Measurements from ENCODE around the gene TBC1D9. TPM values are rescaled to one million over a fixed set of nuclear protein-coding genes. Genes with fewer than 3 reads are reported as not detected.

Gene TBC1D9
- total and polyA plus RNA-seq, 2 experiments from 2014 or later, result 4.4 to 14.4 TPM

DNA sequence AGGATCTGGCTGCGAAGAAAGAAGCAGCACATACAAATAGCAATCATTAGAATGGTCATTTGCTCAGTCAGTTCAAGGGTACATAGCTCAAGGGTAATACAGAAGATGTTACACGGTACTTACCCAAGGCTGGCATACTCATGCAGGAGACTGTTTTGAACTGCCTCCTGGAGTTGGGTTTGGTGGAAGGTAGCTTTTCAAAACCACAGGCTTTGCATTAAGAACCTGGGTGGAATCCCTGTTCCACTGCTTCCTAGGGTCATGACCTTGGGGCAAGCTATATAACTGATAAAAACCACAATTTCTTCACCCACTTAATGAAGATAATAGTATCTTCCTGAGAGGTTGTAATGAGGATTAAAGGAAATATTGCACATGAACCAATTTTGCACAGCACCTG lies 36.5 kb downstream of the TBC1D9 start:
- Histone ChIP-seq H2AFZ (no peak overlapping the region), H3K9me3 (ENCODE audit: low read depth) (no peaks in the 10 kb centered on the region), H3K79me2 (ENCODE audit: insufficient read depth) (peaks cover 48% of the 10 kb centered on the region), H4K20me1 (ENCODE audit: insufficient read depth) (no peaks in the 10 kb centered on the region), H3F3A (ENCODE audit: insufficient read depth) (peaks cover 14% of the 10 kb centered on the region; the same call in 1 of the 2 replicates), H3K4me1 (ENCODE audit: insufficient read depth) (peaks cover 24% of the 10 kb centered on the region), H3K4me2 (ENCODE audit: unreplicated experiment) (no peak overlapping the region), H3K36me3 (ENCODE audit: low read depth) (no peaks in the 10 kb centered on the region), H3K9me2 (ENCODE audit: insufficient read depth) (no peaks in the 10 kb centered on the region), H3K4me3 (no peak overlapping the region), H3K9ac (no peak overlapping the region), H3K27ac (no peak overlapping the region), H3K27me3 (replicated peaks; ENCODE audit: insufficient read depth) (no peaks in the 10 kb centered on the region)
- 76 to 86% methylated on average over 2 of the region's 2 CpGs for WGBS, 2 experiments (ENCODE audit: low coverage in 1 of 2, low lambda C conversion rate in 2 of 2, missing lambda C conversion rate in 2 of 2)
- TF ChIP-seq EZH2phosphoT487 (IDR thresholded peaks at IDR 0.05; ENCODE audit: insufficient read depth, low read depth) (no peak), EZH2 (IDR thresholded peaks at IDR 0.05; ENCODE audit: insufficient read depth, poor library complexity, severe bottlenecking) (no peak)
- in situ Hi-C loops (cut with MboI), result no loop called here
- DNase-seq, result no peak

DNA sequence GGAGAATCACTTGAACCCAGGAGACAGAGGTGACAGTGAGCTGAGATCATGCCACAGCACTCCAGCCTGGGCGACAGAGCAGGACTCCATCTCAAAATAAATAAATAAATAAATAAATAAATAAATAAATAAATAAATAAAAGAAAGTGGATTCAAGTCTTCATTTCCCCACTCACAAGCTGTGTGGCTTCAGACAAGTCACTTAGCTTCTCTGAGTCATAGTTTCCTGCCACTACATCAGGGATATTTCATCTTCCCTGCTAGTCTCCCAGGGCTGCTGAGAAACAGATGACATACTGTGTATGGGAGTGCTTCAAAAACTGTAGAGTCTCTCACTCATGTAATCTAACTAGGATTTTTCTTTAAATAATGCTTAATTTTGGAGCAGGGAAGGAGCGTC lies 37.2 kb downstream of the TBC1D9 start:
- Histone ChIP-seq H3K9me3 (ENCODE audit: low read depth) (no peaks in the 10 kb centered on the region), H3K9ac (peak overlapping the region; percentile 71), H4K20me1 (ENCODE audit: insufficient read depth) (no peaks in the 10 kb centered on the region), H3K4me2 (ENCODE audit: unreplicated experiment) (no peak overlapping the region), H3K79me2 (ENCODE audit: insufficient read depth) (peaks cover 44% of the 10 kb centered on the region), H2AFZ (no peak overlapping the region), H3K36me3 (ENCODE audit: low read depth) (no peaks in the 10 kb centered on the region), H3K9me2 (ENCODE audit: insufficient read depth) (no peaks in the 10 kb centered on the region), H3K4me1 (ENCODE audit: insufficient read depth) (peaks cover 24% of the 10 kb centered on the region), H3K4me3 (no peak overlapping the region), H3F3A (ENCODE audit: insufficient read depth) (peaks cover 14% of the 10 kb centered on the region; the same call in 1 of the 2 replicates), H3K27ac (peak overlapping the region; percentile 94), H3K27me3 (replicated peaks; ENCODE audit: insufficient read depth) (no peaks in the 10 kb centered on the region)
- DNase-seq, result peak; percentile 82
- TF ChIP-seq EZH2phosphoT487 (IDR thresholded peaks at IDR 0.05; ENCODE audit: insufficient read depth, low read depth), result no peak
- no peak for TF ChIP-seq EZH2 (IDR thresholded peaks at IDR 0.05; ENCODE audit: insufficient read depth, poor library complexity, severe bottlenecking)
- in situ Hi-C loops (cut with MboI), result no loop called here
- WGBS, 2 experiments (ENCODE audit: low coverage in 1 of 2, low lambda C conversion rate in 2 of 2, missing lambda C conversion rate in 2 of 2), result 70 to 75% methylated on average over 2 of the region's 2 CpGs

DNA sequence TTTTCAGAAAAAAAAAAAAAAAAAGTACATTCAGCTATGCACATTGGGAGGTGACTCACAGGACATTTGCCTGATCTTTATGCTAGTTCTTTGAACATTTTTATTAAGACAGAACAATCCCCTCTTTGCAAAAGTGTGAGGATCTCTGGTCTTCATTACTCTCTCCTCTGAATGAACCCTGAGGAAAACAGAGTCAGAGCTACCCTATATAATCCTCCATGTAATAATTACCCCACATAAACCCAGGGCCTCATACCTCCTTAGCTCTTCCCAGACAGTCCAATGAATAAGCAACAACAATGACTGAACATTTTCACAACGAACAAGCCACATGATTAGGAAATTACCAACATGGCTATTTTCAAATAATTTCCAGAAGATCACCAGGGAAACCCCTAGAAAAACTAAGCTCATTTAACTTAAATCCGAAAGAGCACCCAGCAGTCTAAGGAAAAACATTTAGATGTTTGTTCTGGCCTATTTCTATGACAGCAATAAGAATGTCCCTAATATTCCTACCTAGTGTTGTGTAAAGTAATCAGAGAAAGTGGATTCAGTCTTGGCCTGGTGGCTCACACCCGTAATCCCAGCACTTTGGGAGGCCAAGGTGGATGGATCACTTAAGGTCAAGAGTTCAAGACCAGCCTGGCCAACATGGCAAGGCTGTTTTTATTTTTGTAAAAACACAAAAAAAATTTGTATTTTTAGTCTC lies 37.8 kb downstream of the TBC1D9 start:
- peaks cover 38% of the 10 kb centered on the region for H3K79me2 ChIP-seq (ENCODE audit: insufficient read depth)
- H3K9me2 ChIP-seq (ENCODE audit: insufficient read depth), result no peaks in the 10 kb centered on the region
- H3K36me3 ChIP-seq (ENCODE audit: low read depth), result no peaks in the 10 kb centered on the region
- 21 to 30% methylated on average over 3 of the region's 3 CpGs for WGBS, 2 experiments (ENCODE audit: low coverage in 1 of 2, low lambda C conversion rate in 2 of 2, missing lambda C conversion rate in 2 of 2)
- no peak overlapping the region for H3K4me3 ChIP-seq
- DNase-seq, result peak; percentile 79
- peak overlapping the region; percentile 71 for H3K9ac ChIP-seq
- peak overlapping the region; percentile 8 for H3K4me2 ChIP-seq (ENCODE audit: unreplicated experiment)
- peaks cover 14% of the 10 kb centered on the region; the same call in 1 of the 2 replicates for H3F3A ChIP-seq (ENCODE audit: insufficient read depth)
- peaks cover 24% of the 10 kb centered on the region for H3K4me1 ChIP-seq (ENCODE audit: insufficient read depth)
- in situ Hi-C loops (cut with MboI), result no loop called here
- no peaks in the 10 kb centered on the region for H3K27me3 ChIP-seq (replicated peaks; ENCODE audit: insufficient read depth)
- no peaks in the 10 kb centered on the region for H4K20me1 ChIP-seq (ENCODE audit: insufficient read depth)
- peak overlapping the region; percentile 33; the same call in 1 of the 2 replicates for H2AFZ ChIP-seq
- TF ChIP-seq EZH2 (IDR thresholded peaks at IDR 0.05; ENCODE audit: insufficient read depth, poor library complexity, severe bottlenecking) (no peak), EZH2phosphoT487 (IDR thresholded peaks at IDR 0.05; ENCODE audit: insufficient read depth, low read depth) (no peak)
- no peaks in the 10 kb centered on the region for H3K9me3 ChIP-seq (ENCODE audit: low read depth)
- peak overlapping the region; percentile 94 for H3K27ac ChIP-seq

DNA sequence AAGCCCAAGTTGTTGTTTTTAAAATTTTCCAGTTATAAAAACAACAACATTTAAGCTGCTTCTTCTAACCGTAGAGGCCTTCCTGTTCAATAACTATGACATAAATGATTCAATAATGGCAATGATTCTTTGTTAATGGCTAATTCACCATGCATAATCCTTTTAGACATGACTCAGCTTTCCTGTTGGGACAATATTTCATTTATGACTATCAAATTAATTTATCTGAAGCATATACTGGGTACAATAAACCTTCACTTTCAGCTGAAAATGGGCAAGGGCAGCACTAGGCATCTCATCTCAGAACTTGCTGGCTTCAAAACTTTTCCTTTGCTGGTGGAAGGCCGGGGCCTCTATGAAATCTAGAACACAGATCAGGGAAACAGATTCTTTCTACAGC lies 38.9 kb downstream of the TBC1D9 start:
- in situ Hi-C loops (cut with MboI), result no loop called here
- H3K9me3 ChIP-seq (ENCODE audit: low read depth), result no peaks in the 10 kb centered on the region
- peak overlapping the region; percentile 94 for H3K27ac ChIP-seq
- no peak for TF ChIP-seq EZH2 (IDR thresholded peaks at IDR 0.05; ENCODE audit: insufficient read depth, poor library complexity, severe bottlenecking)
- TF ChIP-seq EZH2phosphoT487 (IDR thresholded peaks at IDR 0.05; ENCODE audit: insufficient read depth, low read depth), result no peak
- H4K20me1 ChIP-seq (ENCODE audit: insufficient read depth), result no peaks in the 10 kb centered on the region
- no peaks in the 10 kb centered on the region for H3K9me2 ChIP-seq (ENCODE audit: insufficient read depth)
- no peaks in the 10 kb centered on the region for H3K27me3 ChIP-seq (replicated peaks; ENCODE audit: insufficient read depth)
- no peak for DNase-seq
- H3K4me3 ChIP-seq, result no peak overlapping the region
- no peaks in the 10 kb centered on the region for H3K36me3 ChIP-seq (ENCODE audit: low read depth)
- peaks cover 14% of the 10 kb centered on the region; the same call in 1 of the 2 replicates for H3F3A ChIP-seq (ENCODE audit: insufficient read depth)
- H2AFZ ChIP-seq, result no peak overlapping the region
- 73 to 77% methylated on average over 2 of the region's 2 CpGs for WGBS, 2 experiments (ENCODE audit: low coverage in 1 of 2, low lambda C conversion rate in 2 of 2, missing lambda C conversion rate in 2 of 2)
- H3K9ac ChIP-seq, result no peak overlapping the region
- peaks cover 24% of the 10 kb centered on the region for H3K4me1 ChIP-seq (ENCODE audit: insufficient read depth)
- H3K79me2 ChIP-seq (ENCODE audit: insufficient read depth), result peaks cover 35% of the 10 kb centered on the region
- H3K4me2 ChIP-seq (ENCODE audit: unreplicated experiment), result no peak overlapping the region

Data from GM23248 (cell line).